ENCODE measurements around the gene PTBP1. TPM values are rescaled to one million over a fixed set of nuclear protein-coding genes. Genes with fewer than 3 reads are reported as not detected.

PTBP1 gene
- total RNA-seq, 1 donor from 2014 or later: 331 TPM

GRCh38 chr19:772063-772462 lies 25.2 kb upstream of the PTBP1 start:
- DNase-seq (ENCODE audit: extremely low read depth, low read depth, low spot score): no peak

DNA sequence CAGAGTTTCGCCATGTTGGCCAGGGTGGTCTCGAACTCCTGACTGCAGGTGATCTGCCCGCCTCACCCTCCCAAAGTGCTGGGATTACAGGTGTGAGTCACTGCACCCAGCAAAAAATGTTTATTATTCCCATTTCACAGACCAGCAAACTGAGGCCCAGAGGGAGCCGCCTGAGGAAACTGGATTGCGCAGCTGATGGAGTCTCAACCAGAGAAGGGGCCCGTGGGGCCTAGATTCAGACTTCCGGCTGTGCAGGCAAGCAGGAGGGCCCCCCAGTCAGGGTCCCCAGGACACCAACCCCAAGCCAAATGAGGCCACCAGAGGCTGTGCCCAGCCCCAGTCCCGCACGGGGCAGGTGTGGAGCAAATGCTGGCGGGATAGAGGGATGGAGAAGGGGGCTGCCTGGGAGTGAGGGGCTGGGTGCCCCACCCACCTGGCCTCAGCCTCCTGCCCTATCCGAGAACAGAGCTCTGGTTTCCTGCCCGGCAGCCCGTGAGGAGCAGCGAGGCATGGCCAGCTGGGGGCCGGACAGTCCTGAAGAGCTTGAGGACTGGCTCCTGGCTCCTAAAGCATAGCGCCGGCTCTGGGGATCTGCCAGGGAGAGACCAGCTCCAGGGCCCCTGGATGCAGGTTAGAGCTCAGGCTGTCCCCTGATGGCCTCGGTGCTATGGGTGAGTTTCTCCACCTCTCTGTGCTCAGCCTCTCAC lies 24.4 kb upstream of the PTBP1 start:
- no peak for DNase-seq (ENCODE audit: extremely low read depth, low read depth, low spot score)

DNA sequence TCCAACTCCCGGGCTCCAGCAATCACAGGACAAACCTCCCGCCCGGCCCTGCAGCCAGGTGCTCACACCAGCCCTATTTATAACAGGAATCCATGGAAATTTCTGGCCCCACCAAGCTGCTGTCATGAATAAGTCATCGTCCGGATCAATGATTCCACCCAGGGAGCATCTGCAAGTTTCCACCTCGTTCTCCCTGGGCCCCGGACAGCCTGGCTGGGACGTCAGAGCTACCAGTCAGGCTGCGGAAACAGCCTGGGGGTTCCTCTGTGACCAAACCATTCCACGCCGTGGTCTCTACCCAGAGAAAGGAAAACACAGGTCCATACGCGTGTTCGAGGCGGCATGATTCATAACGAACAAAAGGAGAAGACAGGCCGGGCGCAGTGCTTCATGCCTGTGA lies 20.7 kb upstream of the PTBP1 start:
- no peak for DNase-seq (ENCODE audit: extremely low read depth, low read depth, low spot score)

DNA sequence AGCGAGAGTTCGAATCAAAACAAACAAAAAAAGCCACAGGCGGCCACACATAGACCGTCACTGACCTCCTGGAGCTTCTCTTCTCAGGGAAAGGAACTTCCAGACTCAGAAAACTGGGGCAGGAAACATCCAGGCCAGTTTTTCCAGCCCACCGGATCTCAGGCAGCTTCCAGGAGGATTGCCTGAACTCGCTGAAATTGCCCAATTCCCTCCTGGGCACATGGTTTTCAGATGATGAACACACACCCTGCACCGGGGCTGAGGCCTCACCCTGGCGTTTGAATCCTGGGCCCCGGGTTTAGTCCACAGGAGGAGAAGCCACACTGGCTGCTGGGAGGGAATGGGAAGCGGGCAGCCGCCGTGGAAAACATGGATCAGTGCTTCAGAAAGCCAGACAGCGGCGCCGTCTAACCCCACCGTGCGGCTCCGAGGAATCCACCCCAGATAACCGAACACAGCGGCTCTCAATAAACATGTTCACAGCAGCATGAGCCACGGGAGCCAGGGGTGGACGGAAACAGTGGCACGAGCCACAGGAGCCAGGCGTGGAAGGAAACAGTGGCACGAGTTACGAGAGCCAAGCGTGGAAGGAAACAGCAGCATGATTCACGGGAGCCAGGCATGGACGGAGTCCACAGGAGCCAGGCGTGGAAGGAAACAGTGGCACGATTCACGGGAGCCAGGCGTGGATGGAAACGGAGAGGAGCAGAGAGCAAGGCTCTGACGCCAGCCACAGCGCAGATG lies 18.2 kb upstream of the PTBP1 start:
- DNase-seq (ENCODE audit: extremely low read depth, low read depth, low spot score): no peak

- no peak for DNase-seq (ENCODE audit: extremely low read depth, low read depth, low spot score)
These were observed 16.3 kb upstream of the PTBP1 start for GRCh38 chr19:780935-781334.

DNA sequence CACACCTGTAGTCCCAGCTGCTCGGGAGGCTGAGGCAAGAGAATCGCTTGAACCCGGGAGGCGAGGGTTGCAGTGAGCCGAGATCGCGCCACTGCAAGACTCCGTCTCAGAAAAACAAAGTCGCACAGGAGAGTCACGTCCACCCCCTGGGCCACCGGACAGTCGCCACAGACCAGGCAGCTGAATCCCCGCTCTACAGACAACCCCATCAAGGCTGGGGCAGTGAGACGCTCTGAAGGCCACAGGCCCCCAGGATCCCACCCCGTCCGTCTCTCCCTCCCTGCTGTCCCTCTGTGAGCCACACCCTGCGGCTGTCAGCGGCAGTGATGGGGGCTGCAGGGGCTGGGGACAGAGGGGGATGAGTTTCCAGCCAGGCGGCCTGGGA lies 15.5 kb upstream of the PTBP1 start:
- no peak for DNase-seq (ENCODE audit: extremely low read depth, low read depth, low spot score)

DNA sequence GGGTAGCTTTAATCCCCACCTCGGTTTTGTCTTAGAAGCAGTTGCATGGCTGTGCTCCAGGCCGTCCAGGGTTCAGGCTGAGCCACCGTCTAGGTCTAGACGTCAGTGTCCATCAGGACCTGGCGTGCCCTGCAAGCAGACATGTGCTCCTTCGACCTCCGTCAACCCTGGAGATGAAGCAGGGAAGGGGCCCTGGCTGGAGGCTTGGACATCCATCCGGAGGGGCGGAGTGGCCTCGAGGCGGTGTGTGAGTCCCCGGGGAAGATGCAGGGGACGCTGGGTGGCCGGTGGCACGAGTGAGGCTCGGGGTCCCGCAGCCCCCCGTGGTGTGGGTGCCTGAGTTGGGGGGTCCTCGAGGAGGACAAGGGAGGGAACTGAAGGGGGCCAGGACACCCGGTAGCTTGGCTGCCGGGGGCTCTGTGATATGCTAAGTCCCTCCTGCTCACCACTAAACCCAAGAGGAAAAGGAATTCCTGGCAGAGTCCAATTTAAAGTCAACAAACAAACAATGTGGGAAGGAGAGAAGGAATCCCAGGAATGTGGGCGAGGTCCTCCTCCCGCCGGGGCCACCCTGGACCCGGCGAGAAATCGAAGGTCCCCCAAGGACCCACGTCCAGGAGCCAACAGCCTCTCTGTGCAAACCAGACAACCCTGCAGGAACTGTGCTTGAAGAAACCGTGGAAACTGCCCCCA lies 14.9 kb upstream of the PTBP1 start:
- DNase-seq (ENCODE audit: extremely low read depth, low read depth, low spot score): no peak

DNA sequence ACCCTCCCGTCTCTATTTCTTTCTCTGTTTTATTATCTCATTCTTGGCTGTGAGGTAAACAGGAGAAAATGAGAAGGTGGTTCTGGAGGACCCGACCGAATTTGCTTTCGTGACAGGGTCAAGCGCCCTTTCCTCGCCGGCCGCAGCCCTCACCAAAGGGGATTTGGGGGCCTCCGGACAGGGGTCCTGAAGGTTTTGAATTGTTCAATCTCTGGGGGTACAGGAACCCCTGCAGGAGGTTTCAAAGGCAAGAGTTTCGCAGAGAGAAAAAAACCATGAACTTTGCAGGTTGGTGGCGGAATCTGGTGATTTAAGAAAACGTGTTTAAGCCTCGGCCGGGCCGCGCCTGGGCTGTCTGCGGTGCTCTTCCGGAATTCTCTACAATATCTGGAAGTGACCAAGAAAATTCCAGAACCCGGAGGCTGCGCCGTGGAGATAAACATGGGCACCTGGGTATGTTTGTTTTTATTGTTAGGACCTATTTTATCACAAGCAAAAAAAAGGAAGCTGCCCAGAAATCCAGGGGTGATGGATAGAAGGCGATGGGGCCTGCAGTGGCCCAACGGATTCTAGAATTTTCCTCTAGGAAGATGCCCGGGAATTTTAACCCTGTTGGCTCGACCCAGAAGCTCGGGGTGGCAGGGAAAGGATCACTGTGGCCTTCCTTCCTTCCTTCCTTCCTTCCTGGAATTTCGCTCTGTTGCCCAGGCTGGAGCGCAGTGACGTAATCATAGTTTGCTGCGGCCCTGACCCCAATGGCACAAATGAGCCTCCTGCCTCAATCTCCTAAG lies 14.2 kb upstream of the PTBP1 start:
- DNase-seq (ENCODE audit: extremely low read depth, low read depth, low spot score): no peak

DNA sequence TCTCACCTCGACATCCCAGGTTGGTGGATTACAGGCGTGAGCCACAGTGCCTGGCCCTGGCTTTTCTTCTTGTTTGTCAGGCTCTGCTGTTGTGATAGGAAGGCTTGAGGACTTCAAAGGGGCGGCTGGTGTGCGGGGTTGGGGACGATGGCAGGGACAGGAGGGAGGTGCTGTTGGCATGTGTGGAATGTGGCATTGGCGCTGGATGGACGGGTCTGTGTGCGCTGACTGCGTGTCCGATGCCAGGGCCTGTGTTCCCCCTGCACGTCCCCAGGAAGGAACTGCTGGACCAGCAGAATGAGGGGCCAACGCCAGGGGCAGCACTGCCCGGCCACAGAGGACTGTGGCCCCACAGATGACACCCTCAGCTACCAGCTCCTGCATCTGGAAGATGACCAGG lies 12.7 kb upstream of the PTBP1 start:
- no peak for DNase-seq (ENCODE audit: extremely low read depth, low read depth, low spot score)

GRCh38 chr19:787536-787935 lies 9.7 kb upstream of the PTBP1 start:
- DNase-seq (ENCODE audit: extremely low read depth, low read depth, low spot score): no peak

DNA sequence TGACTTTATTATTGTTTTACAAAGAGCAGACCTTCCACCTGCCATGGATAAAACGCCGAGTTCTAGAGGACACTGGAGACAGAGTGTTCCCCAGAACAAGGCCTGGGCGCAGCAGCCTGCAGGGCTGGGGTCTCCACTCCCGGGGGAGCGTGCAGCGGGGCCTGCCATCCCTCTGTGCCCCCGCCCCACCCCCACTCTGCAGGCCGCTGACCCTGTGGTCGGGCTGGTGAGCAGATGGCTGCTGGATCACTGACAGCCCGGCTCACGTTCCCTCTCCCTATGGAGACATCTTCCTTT lies 8.6 kb upstream of the PTBP1 start:
- DNase-seq (ENCODE audit: extremely low read depth, low read depth, low spot score): no peak

- DNase-seq (ENCODE audit: extremely low read depth, low read depth, low spot score): no peak
These were observed 8.1 kb upstream of the PTBP1 start for GRCh38 chr19:788983-789700.

DNA sequence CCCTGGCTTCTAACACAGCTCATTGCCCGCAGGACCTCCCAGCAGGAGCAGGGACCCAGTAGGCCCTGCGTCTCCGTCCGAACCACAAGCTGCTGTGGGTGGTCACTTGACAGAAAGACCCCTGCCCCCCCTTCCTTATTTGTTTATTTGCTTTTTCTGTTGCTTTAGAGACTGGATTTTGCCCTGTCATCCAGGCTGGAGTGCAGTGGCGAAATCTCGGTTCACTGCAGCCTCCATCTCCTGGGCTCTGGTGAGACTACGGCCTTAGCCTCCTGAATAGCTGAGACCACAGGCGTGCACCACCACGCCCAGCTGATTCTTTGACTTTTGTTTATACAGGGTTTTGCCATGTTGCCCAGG lies 7.6 kb upstream of the PTBP1 start:
- DNase-seq (ENCODE audit: extremely low read depth, low read depth, low spot score): no peak

DNA sequence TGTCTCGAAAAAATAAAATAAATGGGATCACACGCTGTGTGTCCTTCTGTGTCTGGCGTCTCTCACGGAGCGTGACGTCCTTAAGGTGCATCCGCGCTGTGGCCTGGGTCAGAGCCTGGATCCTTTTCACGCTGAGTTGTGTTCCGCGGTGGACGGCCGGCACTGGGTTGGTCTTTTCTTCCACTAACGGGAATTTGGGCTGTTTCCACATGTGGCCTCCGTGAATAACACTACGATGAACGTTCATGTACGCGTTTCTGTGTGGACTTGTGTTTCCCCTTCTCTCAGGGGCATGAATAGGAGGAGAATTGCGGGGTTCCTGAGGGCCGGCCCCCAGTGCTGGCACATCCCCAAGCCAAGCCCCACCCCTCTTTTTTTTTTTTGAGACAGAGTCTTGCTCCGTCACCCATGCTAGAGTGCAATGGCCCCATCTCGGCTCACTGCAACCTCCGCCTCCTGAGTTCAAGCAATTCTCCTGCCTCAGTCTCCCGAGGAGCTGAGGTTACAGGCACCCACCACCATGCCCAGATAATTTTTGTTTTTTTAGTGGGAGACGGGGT lies 6.2 kb upstream of the PTBP1 start:
- DNase-seq (ENCODE audit: extremely low read depth, low read depth, low spot score): no peak

DNA sequence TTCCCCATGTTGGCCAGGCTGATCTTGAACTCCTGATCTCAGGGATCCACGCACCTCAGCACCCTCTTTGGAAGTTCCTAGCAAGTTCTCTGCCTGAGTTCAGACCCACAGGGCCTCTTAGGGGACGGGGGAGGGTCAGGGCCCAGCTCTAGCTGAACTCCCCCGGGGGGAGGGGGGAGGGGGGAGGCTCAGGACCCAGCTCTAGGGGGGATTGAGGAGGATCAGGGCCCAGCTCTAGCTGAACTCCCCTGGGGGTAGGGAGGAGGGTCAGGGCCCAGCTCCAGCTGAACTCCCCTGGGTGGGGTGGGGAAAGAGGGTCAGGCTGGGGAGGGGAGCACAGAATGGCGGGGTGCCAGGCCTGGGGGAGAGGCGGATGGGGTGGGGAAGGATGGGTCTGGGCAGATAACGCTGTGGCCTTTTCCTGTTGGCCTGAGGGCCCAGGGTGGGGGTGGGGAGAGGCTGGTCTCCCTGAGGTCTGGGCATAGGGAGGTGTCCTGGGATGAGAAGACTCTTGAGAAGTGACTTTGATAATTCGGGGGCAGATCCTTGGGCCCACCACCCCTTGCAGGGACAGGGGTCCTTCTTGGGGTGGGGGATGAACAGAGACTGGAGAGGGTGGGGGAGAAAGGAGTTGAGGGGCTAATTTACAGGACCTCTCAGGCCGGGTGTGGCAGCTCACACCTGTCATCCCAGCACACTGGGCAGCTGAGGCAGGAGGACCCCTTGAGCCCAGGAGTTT lies 5.5 kb upstream of the PTBP1 start:
- no peak for DNase-seq (ENCODE audit: extremely low read depth, low read depth, low spot score)

DNA sequence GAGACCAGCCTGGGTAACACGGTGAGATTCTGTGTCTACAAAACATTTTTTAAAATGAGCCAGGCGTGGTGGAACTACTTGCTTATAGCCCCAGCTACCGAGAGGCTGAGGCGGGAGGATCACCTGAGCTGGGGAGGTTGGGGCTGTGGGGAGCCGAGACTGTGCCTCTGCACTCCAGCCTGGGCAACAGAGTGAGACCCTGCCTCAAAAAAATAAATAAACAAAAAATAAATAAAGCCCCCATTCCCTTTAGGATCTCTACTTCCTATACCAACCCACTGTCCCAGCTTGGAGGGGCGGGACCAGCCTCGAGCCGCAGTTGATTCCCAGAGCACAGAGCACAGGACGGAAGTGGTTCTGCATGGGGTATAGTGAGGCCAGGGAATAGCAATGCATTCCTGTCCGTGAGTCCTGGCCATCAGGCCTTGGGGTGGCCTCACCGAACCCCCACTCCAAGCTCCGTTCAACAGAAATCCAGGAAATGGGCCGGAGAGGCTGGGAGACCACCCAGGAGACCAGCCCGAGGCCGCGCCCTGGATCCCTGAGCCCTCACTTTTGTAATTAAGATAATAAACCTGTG lies 4.9 kb upstream of the PTBP1 start:
- DNase-seq (ENCODE audit: extremely low read depth, low read depth, low spot score): no peak

GRCh38 chr19:793806-794205 lies 3.4 kb upstream of the PTBP1 start:
- DNase-seq (ENCODE audit: extremely low read depth, low read depth, low spot score): no peak

DNA sequence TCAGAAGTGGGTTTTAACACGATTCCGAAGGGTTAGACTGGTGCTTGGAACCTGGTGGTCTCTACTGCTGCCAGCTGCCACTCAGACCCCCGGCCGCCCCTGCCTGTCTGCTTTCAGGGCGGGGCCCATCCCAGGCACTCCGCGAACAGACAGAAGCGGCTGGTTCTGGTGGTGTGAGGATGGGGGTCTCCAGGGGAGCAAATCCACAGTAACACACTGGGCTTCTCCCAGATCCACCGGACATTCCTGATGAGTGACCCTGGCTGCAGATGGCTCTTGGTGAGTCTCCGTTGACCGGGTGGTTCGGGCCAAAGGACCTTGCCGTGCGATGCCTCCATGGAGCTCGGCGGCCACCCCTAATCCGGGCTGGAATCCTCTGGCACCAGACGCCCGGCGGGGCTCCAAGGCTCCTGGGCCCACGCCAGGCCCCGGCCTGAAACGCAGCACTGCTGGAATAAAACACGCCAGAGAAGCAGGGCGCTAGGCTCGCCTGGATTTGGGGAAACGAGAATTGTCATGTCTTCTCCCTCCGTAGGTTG lies 2.1 kb upstream of the PTBP1 start:
- no peak for DNase-seq (ENCODE audit: extremely low read depth, low read depth, low spot score)
